NT2/D1 (cell line): ENCODE measurements around the gene INSR.

Source experiments
- SUZ12 ChIP-seq: IDR thresholded peaks from 2 replicates; pipeline ENCODE4 v1.6.1; 2011; ENCODE audit not compliant: insufficient read length, insufficient read depth; ENCODE audit errors: extremely low read depth
- YY1 ChIP-seq: IDR thresholded peaks from 2 replicates; pipeline ENCODE4 v1.6.1; 2011; ENCODE audit not compliant: insufficient read length, insufficient read depth

- TF ChIP-seq YY1 = no peak
- no peak for TF ChIP-seq SUZ12
Measured at GRCh38 chr19:7304200-7304599, 10.0 kb upstream of the INSR start.
